ENCODE data around the gene GNA15. TPM values are rescaled to one million over a fixed set of nuclear protein-coding genes. Genes with fewer than 3 reads are reported as not detected.
"Not testable (repeated sequence)": the region's sequence is repeated elsewhere in the genome, so short reads cannot be mapped to it uniquely, and the experiment has no call there.

Gene GNA15
- polyA plus RNA-seq (ENCODE audit: insufficient read depth in 1 of 5, insufficient read length in 5 of 5, low replicate concordance in 1 of 5), result 1 to 10 TPM; 1.7 to 3.9 (median 2.3) TPM
- long read RNA-seq, donor 1, partial matches to known transcripts, result 0 of 1 reads
- long read RNA-seq, donor 1, other reads (novel, unspliced or antisense), result 0 of 1 reads
- long read RNA-seq, donor 2, result 0 reads
- long read RNA-seq, donor 3, partial matches to known transcripts, result 0 of 1 reads
- long read RNA-seq, donor 3, other reads (novel, unspliced or antisense), result 0 of 1 reads
- long read RNA-seq, donor 4, partial matches to known transcripts, result 0 of 1 reads
- long read RNA-seq, donor 4, other reads (novel, unspliced or antisense), result 0 of 1 reads
- long read RNA-seq, donor 5, result 0 reads
- long read RNA-seq, donor 6, partial matches to known transcripts, result 0 of 1 reads
- long read RNA-seq, donor 6, other reads (novel, unspliced or antisense), result 0 of 1 reads
- long read RNA-seq, donor 7, partial matches to known transcripts, result 0 of 3 reads
- long read RNA-seq, donor 7, other reads (novel, unspliced or antisense), result 0 of 3 reads
- long read RNA-seq, donor 8, result 0 reads

GRCh38 chr19:3135961-3136683 lies at the start of gene GNA15:
GNA15 (plus strand) TSS chr19:3136033; CDS start chr19:3136451, 418 bp downstream.
- DNase-seq, result peak in 1 of 2 donors; percentile 9

- DNase-seq, result no peak
Observed at GRCh38 chr19:3087769-3088168, 48.1 kb upstream of the GNA15 start.

GRCh38 chr19:3089299-3089855 lies 46.5 kb upstream of the GNA15 start:
- not testable (repeated sequence) for DNase-seq

- no peak for DNase-seq
Observed at GRCh38 chr19:3094601-3095440, 41.0 kb upstream of the GNA15 start.

- DNase-seq, result no peak
Observed at GRCh38 chr19:3095441-3096191, 40.2 kb upstream of the GNA15 start.

GRCh38 chr19:3096267-3096901 lies 39.4 kb upstream of the GNA15 start:
- DNase-seq, result no peak

GRCh38 chr19:3096902-3097326 lies 38.9 kb upstream of the GNA15 start:
- DNase-seq, result no peak

GRCh38 chr19:3097442-3097871 lies 38.4 kb upstream of the GNA15 start:
- DNase-seq, result no peak

GRCh38 chr19:3098141-3098514 lies 37.7 kb upstream of the GNA15 start:
- DNase-seq, result no peak

- peak in 1 of 2 donors; percentile 38 for DNase-seq
Observed at GRCh38 chr19:3098515-3099346, 37.1 kb upstream of the GNA15 start.

GRCh38 chr19:3099347-3100145 lies 36.3 kb upstream of the GNA15 start:
- no peak for DNase-seq

GRCh38 chr19:3100331-3100730 lies 35.5 kb upstream of the GNA15 start:
- DNase-seq, result no peak

- DNase-seq, result no peak
Observed at GRCh38 chr19:3100747-3101730, 34.8 kb upstream of the GNA15 start.

GRCh38 chr19:3102239-3103140 lies 33.3 kb upstream of the GNA15 start:
- DNase-seq, result no peak

GRCh38 chr19:3104708-3104983 lies 31.2 kb upstream of the GNA15 start:
- DNase-seq, result no peak
